HCT116 (cell line): ENCODE data around the gene CPA5. TPM values are rescaled to one million over a fixed set of nuclear protein-coding genes. Genes with fewer than 3 reads are reported as not detected.

Source experiments
- ATAC-seq: fragments of 200-7000 bp; cut with Tn5 transposase; 2 replicates; pipeline ENCODE4 v1.9.1; 2020; ENCODE audit warnings: mild to moderate bottlenecking, moderate library complexity
- BruUV-seq: library from RNA; stranded (reverse); fragments of 400-500 nt; replicated peaks from 2 replicates; lab custom pipeline; 2021; lab: Mats Ljungman, UMichigan
- CTCF ChIA-PET: fragments of 300-600 bp; sonication (Branson Sonifier 250); formaldehyde crosslinking; loops from one replicate; lab custom pipeline; 2021; ENCODE audit warnings: antibody characterized with exemption; lab: Charles Lee
- POLR2A ChIA-PET: fragments of 300-600, 350-600 bp; sonication (Branson Sonifier 250); formaldehyde crosslinking; loops from one replicate; lab custom pipeline; 2021; ENCODE audit warnings: antibody characterized with exemption; lab: Charles Lee
- RAD21 ChIA-PET, 2 experiments: fragments of 300-600 bp; sonication (Branson Sonifier 250); formaldehyde crosslinking; loops; one replicate each; lab custom pipeline; 2023; ENCODE audit warnings: low total read pairs in 2 of 2; ENCODE audit not compliant: uncharacterized antibody in 2 of 2, unreplicated experiment in 2 of 2, low non-redundant PET in 1 of 2; lab: Charles Lee
- DNase-seq: peaks from one replicate; pipeline ENCODE4 v3.0.0-alpha.2; 2010; ENCODE audit warnings: low read depth, low spot score
- H2AFZ ChIP-seq: fragments of 200-600 bp; shearing (Covaris generic), sonication (generic); 2 replicates; pipeline ENCODE4 v1.6.1; 2017; ENCODE audit warnings: low read depth, mixed run types, mixed read lengths, antibody characterized with exemption, low read length; ENCODE audit not compliant: poor library complexity, severe bottlenecking
- H3K27ac ChIP-seq: 2 replicates; pipeline ENCODE4 v1.5.1; 2012; ENCODE audit warnings: low read depth, low read length
- H3K27me3 ChIP-seq: fragments of 200-600 bp; sonication (generic); 2 replicates; pipeline ENCODE4 v1.6.1; 2016; ENCODE audit warnings: mixed run types, low read length, mixed read lengths; ENCODE audit not compliant: insufficient read depth
- H3K36me3 ChIP-seq, 2 experiments: fragments of 200-500 bp in 1 of 2; fragments of 200-600 bp in 1 of 2; sonication (Bioruptor generic) in 1 of 2; sonication (generic) in 1 of 2; 2 replicates each; pipeline versions ENCODE4 v1.5.1 to v1.6.1; 2014 to 2016; ENCODE audit warnings: low read length in 2 of 2, inconsistent platforms in 1 of 2, mixed read lengths in 1 of 2, mixed run types in 1 of 2; ENCODE audit not compliant: insufficient read depth in 2 of 2, control insufficient read depth in 1 of 2
- H3K4me1 ChIP-seq, 2 experiments: fragments of 200-600 bp in 1 of 2; sonication (generic) in 1 of 2; 2 replicates each; pipeline versions ENCODE4 v1.5.1 to v1.6.1; 2012 to 2017; ENCODE audit warnings: low read length in 2 of 2, inconsistent platforms in 1 of 2, mild to moderate bottlenecking in 1 of 2, mixed read lengths in 1 of 2, mixed run types in 1 of 2, moderate library complexity in 1 of 2; ENCODE audit not compliant: insufficient read depth in 2 of 2, control insufficient read depth in 1 of 2
- H3K4me2 ChIP-seq: fragments of 200-600 bp; sonication (generic); 2 replicates; pipeline ENCODE4 v1.6.1; 2017; ENCODE audit warnings: mixed run types, low read length, mixed read lengths
- H3K4me3 ChIP-seq, 2 experiments: fragments of 200-600 bp in 1 of 2; sonication (generic) in 1 of 2; replicated peaks in 1 of 2; 2 replicates each; pipeline ENCODE4 v1.5.1; 2011 to 2016; ENCODE audit warnings: low read length in 2 of 2, control low read depth in 1 of 2, low read depth in 1 of 2, mild to moderate bottlenecking in 1 of 2, mixed read lengths in 1 of 2, mixed run types in 1 of 2
- H3K79me2 ChIP-seq: fragments of 200-600 bp; sonication (generic); 2 replicates; pipeline ENCODE4 v1.6.1; 2017; ENCODE audit warnings: mild to moderate bottlenecking, mixed run types, low read length, moderate library complexity, mixed read lengths; ENCODE audit not compliant: insufficient read depth
- H3K9ac ChIP-seq: fragments of 200-600 bp; sonication (generic); 2 replicates; pipeline ENCODE4 v1.6.1; 2016; ENCODE audit warnings: low read length, mixed read lengths
- H3K9me2 ChIP-seq: fragments of 200-600 bp; sonication (generic), shearing (Covaris generic); 2 replicates; pipeline ENCODE4 v1.6.1; 2017; ENCODE audit warnings: mixed run types, mild to moderate bottlenecking, moderate library complexity; ENCODE audit not compliant: insufficient read depth
- H3K9me3 ChIP-seq, 2 experiments: fragments of 200-500 bp in 1 of 2; fragments of 200-600 bp in 1 of 2; sonication (Bioruptor generic) in 1 of 2; sonication (generic) in 1 of 2; 2 replicates each; pipeline ENCODE4 v1.6.1; 2014 to 2017; ENCODE audit warnings: low read length in 2 of 2, mixed read lengths in 2 of 2, inconsistent platforms in 1 of 2, low read depth in 1 of 2, mild to moderate bottlenecking in 1 of 2, mixed run types in 1 of 2, moderate library complexity in 1 of 2; ENCODE audit not compliant: control insufficient read depth in 1 of 2, insufficient read depth in 1 of 2
- H4K20me1 ChIP-seq: fragments of 200-600 bp; sonication (generic), shearing (Covaris generic); 2 replicates; pipeline ENCODE4 v1.6.1; 2017; ENCODE audit warnings: mixed run types, mild to moderate bottlenecking, moderate library complexity; ENCODE audit not compliant: insufficient read depth
- ATF3 ChIP-seq: IDR thresholded peaks from 2 replicates; pipeline ENCODE4 v1.6.1; 2012
- CTCF ChIP-seq, 3 experiments: fragments of 200-600 bp in 1 of 3; sonication (generic) in 1 of 3; IDR thresholded peaks in 2 of 3; conservative IDR thresholded peaks in 1 of 3; 2 replicates each; pipeline ENCODE4 v1.5.1; 2012 to 2017; ENCODE audit warnings: low read depth in 2 of 3, low read length in 2 of 3, antibody characterized with exemption in 1 of 3, borderline replicate concordance in 1 of 3, control low read depth in 1 of 3, mild to moderate bottlenecking in 1 of 3, mixed read lengths in 1 of 3, mixed run types in 1 of 3, moderate library complexity in 1 of 3; ENCODE audit not compliant: insufficient read depth in 1 of 3
- ELF1 ChIP-seq: IDR thresholded peaks from 2 replicates; pipeline ENCODE4 v1.6.1; 2012; ENCODE audit warnings: low read depth, borderline replicate concordance
- EZH2 ChIP-seq: fragments of 200-600 bp; sonication (generic); IDR thresholded peaks from 2 replicates; pipeline ENCODE4 v1.6.1; 2017; ENCODE audit warnings: antibody characterized with exemption, mixed run types
- EZH2phosphoT487 ChIP-seq: fragments of 200-600 bp; IDR thresholded peaks from 2 replicates; pipeline ENCODE4 v1.6.1; 2018; ENCODE audit warnings: antibody characterized with exemption, borderline replicate concordance
- FOSL1 ChIP-seq: IDR thresholded peaks from 2 replicates; pipeline ENCODE4 v1.6.1; 2012; ENCODE audit warnings: low read depth
- JUND ChIP-seq: IDR thresholded peaks from 2 replicates; pipeline ENCODE4 v1.6.1; 2012
- MAX ChIP-seq: IDR thresholded peaks from 2 replicates; pipeline ENCODE4 v1.6.1; 2012
- RAD21 ChIP-seq: IDR thresholded peaks from 2 replicates; pipeline ENCODE4 v1.6.1; 2012; ENCODE audit warnings: low read depth, mild to moderate bottlenecking
- REST ChIP-seq: IDR thresholded peaks from 2 replicates; pipeline ENCODE4 v1.6.1; 2012; ENCODE audit warnings: low read depth
- SIN3A ChIP-seq: IDR thresholded peaks from 2 replicates; pipeline ENCODE4 v1.6.1; 2012; ENCODE audit warnings: low read depth
- SP1 ChIP-seq: IDR thresholded peaks from 2 replicates; pipeline ENCODE4 v1.6.1; 2012; ENCODE audit warnings: low read depth
- SRF ChIP-seq: IDR thresholded peaks from 2 replicates; pipeline ENCODE4 v1.6.1; 2012; ENCODE audit warnings: low read depth
- TCF7L2 ChIP-seq: IDR thresholded peaks from 2 replicates; pipeline ENCODE4 v1.7.0; 2011; ENCODE audit warnings: borderline replicate concordance, inconsistent platforms; ENCODE audit not compliant: insufficient read depth, insufficient read length; ENCODE audit errors: extremely low read depth
- YY1 ChIP-seq: IDR thresholded peaks from 2 replicates; pipeline ENCODE4 v1.6.1; 2011; ENCODE audit warnings: low read length, low read depth, moderate library complexity, mild to moderate bottlenecking; ENCODE audit not compliant: insufficient replicate concordance; ENCODE audit errors: extremely low read depth
- ZBTB33 ChIP-seq: IDR thresholded peaks from 2 replicates; pipeline ENCODE4 v1.6.1; 2011; ENCODE audit warnings: mild to moderate bottlenecking, low read length, moderate library complexity; ENCODE audit not compliant: insufficient replicate concordance; ENCODE audit errors: extremely low read depth
- ZFX ChIP-seq: fragments of 450-650 bp; IDR thresholded peaks from 2 replicates; pipeline ENCODE4 v1.6.1; 2017
- intact Hi-C: fragments of 100-400 bp; cut with micrococcal nuclease; formaldehyde crosslinking; loops from 2 replicates; pipeline ENCODE4 v1.10.0; 2022
- total RNA-seq: library from RNA; stranded (reverse); gene quantifications from one replicate; pipeline ENCODE4 v1.2.1, GENCODE V29; 2021; ENCODE audit not compliant: unreplicated experiment

The CPA5 gene
- total RNA-seq, 1 experiment from 2014 or later: not detected

- ChIA-PET POLR2A (no interaction called here), CTCF (no interaction called here), RAD21 (interaction anchor here in 1 of 2 experiments (0.6 kb wide), 1 partner anchor 13 kb away, joined by 3 read pairs; no protein-coding TSS in a partner anchor)
- H3K9ac ChIP-seq: no peak overlapping the region
- no peak overlapping the region for H2AFZ ChIP-seq
- DNase-seq: no peak
- H3K9me2 ChIP-seq: no peaks in the 10 kb centered on the region
- no peaks in the 10 kb centered on the region for H3K27me3 ChIP-seq
- no peaks in the 10 kb centered on the region for H3K9me3 ChIP-seq
- no peaks in the 10 kb centered on the region for H3K4me1 ChIP-seq
- TF ChIP-seq TCF7L2 (no peak), REST (no peak), ZBTB33 (no peak), SIN3A (no peak), EZH2 (no peak), EZH2phosphoT487 (no peak), RAD21 (no peak), SP1 (no peak), CTCF (IDR thresholded peaks at IDR 0.05 in 2 of 3, conservative IDR thresholded peaks at IDR 0.05 in 1 of 3; ENCODE audit: borderline replicate concordance in 1 of 3, insufficient read depth in 1 of 3, low read depth in 2 of 3, low read length in 2 of 3) (no peak), ZFX (no peak), YY1 (no peak), FOSL1 (no peak), MAX (no peak), ELF1 (no peak), SRF (no peak), ATF3 (no peak), JUND (no peak)
- no peak overlapping the region for H3K4me3 ChIP-seq
- intact Hi-C loops: no loop called here
- no TSS peak for BruUV-seq
- H3K36me3 ChIP-seq: no peaks in the 10 kb centered on the region
- H3K27ac ChIP-seq: no peak overlapping the region
- no peaks in the 10 kb centered on the region for H3K79me2 ChIP-seq
- ATAC-seq: no peak
- no peak overlapping the region for H3K4me2 ChIP-seq
- H4K20me1 ChIP-seq: no peaks in the 10 kb centered on the region
Measured at GRCh38 chr7:130405003-130405402, 60.4 kb downstream of the CPA5 start.
